ENCODE data around the gene VWF.

GRCh38 chr12:6112004-6112403 is 12.5 kb downstream of the VWF start:
- no peak for TF ChIP-seq CTCF (IDR thresholded peaks at IDR 0.05; ENCODE audit: low read length)
- no peak for TF ChIP-seq EZH2 (optimal IDR thresholded peaks at IDR 0.05; ENCODE audit: low read depth, low read length)

Data from MM.1S (cell line).